ENCODE measurements around the gene SMC5. TPM values are rescaled to one million over a fixed set of nuclear protein-coding genes. Genes with fewer than 3 reads are reported as not detected.

SMC5 gene
- total and polyA plus RNA-seq, 2 of the 13 experiments (the other 11 are each of a cell fraction or from before 2014, with no cell fraction given): 7.2 to 26.7 TPM

DNA sequence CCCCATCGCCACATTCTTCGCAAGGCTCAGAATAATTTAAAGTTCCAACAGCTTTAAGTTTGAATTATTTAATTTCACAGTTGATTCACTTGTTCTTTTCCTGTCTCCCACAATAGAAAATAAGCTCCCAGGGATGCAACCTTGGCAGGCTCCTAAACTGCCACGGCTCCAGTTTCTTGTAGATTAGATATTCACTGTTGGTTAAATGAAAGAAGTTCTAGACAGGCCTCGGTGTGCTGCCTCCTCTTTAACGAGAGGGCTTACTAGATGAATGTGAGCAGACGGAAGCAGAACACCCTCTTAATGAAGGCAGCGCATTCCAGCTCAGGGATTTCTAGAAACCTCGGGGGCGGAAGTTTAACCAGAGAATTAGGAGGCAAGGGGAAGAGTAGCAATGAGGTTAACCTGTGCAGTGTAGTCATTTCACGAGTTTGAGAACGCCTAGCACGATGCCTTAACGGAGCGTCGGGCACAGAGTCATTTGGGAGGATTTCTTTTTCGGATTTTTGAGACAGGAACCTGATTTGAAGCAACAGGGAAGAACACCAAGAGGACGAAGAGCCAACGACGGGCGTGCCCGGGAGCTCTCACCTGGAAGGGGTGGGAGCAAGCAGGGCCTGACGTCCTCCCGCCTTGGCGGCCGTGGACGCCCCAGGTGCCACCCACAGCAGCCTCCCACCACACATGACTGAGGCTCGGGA is 637 bp upstream of the SMC5 start (continued):
- TF ChIP-seq, protein P1, sequence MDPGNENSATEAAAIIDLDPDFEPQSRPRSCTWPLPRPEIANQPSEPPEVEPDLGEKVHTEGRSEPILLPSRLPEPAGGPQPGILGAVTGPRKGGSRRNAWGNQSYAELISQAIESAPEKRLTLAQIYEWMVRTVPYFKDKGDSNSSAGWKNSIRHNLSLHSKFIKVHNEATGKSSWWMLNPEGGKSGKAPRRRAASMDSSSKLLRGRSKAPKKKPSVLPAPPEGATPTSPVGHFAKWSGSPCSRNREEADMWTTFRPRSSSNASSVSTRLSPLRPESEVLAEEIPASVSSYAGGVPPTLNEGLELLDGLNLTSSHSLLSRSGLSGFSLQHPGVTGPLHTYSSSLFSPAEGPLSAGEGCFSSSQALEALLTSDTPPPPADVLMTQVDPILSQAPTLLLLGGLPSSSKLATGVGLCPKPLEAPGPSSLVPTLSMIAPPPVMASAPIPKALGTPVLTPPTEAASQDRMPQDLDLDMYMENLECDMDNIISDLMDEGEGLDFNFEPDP (CRISPR knock-in tag; conservative IDR thresholded peaks at IDR 0.05): 0 out of 2 replicates have a peak, but pooled peaks have one; percentile 38
- TF ChIP-seq TCF12 (IDR thresholded peaks at IDR 0.05): no peak
- TF ChIP-seq TCF12 (CRISPR knock-in tag; IDR thresholded peaks at IDR 0.05): no peak; the same call in 1 of the 2 replicates
- TF ChIP-seq KLF12 (CRISPR knock-in tag; IDR thresholded peaks at IDR 0.05; ENCODE audit: borderline replicate concordance): peak; percentile 53; the same call in 1 of the 2 replicates
- 0 out of 2 replicates have a peak, but pooled peaks have one; percentile 44 for TF ChIP-seq SRY (CRISPR knock-in tag; IDR thresholded peaks at IDR 0.05)
- TF ChIP-seq, protein P2, sequence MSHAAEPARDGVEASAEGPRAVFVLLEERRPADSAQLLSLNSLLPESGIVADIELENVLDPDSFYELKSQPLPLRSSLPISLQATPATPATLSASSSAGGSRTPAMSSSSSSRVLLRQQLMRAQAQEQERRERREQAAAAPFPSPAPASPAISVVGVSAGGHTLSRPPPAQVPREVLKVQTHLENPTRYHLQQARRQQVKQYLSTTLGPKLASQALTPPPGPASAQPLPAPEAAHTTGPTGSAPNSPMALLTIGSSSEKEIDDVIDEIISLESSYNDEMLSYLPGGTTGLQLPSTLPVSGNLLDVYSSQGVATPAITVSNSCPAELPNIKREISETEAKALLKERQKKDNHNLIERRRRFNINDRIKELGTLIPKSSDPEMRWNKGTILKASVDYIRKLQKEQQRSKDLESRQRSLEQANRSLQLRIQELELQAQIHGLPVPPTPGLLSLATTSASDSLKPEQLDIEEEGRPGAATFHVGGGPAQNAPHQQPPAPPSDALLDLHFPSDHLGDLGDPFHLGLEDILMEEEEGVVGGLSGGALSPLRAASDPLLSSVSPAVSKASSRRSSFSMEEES (CRISPR knock-in tag; IDR thresholded peaks at IDR 0.05): no peak
- TF ChIP-seq, protein P3, sequence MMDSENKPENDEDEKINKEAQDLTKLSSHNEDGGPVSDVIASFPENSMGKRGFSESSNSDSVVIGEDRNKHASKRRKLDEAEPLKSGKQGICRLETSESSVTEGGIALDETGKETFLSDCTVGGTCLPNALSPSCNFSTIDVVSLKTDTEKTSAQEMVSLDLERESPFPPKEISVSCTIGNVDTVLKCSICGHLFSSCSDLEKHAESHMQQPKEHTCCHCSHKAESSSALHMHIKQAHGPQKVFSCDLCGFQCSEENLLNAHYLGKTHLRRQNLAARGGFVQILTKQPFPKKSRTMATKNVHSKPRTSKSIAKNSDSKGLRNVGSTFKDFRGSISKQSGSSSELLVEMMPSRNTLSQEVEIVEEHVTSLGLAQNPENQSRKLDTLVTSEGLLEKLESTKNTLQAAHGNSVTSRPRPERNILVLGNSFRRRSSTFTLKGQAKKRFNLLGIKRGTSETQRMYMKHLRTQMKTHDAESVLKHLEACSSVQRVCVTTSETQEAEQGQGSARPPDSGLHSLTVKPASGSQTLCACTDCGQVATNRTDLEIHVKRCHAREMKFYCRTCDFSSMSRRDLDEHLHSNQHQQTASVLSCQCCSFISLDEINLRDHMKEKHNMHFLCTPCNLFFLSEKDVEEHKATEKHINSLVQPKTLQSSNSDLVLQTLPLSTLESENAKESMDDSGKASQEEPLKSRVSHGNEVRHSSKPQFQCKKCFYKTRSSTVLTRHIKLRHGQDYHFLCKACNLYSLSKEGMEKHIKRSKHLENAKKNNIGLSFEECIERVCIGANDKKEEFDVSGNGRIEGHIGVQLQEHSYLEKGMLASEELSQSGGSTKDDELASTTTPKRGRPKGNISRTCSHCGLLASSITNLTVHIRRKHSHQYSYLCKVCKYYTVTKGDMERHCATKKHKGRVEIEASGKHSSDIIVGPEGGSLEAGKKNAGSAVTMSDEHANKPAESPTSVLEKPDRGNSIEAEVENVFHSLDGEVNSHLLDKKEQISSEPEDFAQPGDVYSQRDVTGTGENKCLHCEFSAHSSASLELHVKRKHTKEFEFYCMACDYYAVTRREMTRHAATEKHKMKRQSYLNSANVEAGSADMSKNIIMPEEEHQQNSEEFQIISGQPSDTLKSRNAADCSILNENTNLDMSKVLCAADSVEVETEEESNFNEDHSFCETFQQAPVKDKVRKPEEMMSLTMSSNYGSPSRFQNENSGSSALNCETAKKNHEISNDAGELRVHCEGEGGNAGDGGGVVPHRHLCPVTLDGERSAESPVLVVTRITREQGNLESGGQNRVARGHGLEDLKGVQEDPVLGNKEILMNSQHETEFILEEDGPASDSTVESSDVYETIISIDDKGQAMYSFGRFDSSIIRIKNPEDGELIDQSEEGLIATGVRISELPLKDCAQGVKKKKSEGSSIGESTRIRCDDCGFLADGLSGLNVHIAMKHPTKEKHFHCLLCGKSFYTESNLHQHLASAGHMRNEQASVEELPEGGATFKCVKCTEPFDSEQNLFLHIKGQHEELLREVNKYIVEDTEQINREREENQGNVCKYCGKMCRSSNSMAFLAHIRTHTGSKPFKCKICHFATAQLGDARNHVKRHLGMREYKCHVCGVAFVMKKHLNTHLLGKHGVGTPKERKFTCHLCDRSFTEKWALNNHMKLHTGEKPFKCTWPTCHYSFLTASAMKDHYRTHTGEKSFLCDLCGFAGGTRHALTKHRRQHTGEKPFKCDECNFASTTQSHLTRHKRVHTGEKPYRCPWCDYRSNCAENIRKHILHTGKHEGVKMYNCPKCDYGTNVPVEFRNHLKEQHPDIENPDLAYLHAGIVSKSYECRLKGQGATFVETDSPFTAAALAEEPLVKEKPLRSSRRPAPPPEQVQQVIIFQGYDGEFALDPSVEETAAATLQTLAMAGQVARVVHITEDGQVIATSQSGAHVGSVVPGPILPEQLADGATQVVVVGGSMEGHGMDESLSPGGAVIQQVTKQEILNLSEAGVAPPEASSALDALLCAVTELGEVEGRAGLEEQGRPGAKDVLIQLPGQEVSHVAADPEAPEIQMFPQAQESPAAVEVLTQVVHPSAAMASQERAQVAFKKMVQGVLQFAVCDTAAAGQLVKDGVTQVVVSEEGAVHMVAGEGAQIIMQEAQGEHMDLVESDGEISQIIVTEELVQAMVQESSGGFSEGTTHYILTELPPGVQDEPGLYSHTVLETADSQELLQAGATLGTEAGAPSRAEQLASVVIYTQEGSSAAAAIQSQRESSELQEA (CRISPR knock-in tag; IDR thresholded peaks at IDR 0.05; ENCODE audit: not compliant biosample characterization): no peak
- TF ChIP-seq, protein P4, sequence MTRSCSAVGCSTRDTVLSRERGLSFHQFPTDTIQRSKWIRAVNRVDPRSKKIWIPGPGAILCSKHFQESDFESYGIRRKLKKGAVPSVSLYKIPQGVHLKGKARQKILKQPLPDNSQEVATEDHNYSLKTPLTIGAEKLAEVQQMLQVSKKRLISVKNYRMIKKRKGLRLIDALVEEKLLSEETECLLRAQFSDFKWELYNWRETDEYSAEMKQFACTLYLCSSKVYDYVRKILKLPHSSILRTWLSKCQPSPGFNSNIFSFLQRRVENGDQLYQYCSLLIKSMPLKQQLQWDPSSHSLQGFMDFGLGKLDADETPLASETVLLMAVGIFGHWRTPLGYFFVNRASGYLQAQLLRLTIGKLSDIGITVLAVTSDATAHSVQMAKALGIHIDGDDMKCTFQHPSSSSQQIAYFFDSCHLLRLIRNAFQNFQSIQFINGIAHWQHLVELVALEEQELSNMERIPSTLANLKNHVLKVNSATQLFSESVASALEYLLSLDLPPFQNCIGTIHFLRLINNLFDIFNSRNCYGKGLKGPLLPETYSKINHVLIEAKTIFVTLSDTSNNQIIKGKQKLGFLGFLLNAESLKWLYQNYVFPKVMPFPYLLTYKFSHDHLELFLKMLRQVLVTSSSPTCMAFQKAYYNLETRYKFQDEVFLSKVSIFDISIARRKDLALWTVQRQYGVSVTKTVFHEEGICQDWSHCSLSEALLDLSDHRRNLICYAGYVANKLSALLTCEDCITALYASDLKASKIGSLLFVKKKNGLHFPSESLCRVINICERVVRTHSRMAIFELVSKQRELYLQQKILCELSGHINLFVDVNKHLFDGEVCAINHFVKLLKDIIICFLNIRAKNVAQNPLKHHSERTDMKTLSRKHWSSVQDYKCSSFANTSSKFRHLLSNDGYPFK (CRISPR knock-in tag; IDR thresholded peaks at IDR 0.05; ENCODE audit: borderline replicate concordance): 0 out of 2 replicates have a peak, but pooled peaks have one; percentile 9
- TF ChIP-seq, protein P5, sequence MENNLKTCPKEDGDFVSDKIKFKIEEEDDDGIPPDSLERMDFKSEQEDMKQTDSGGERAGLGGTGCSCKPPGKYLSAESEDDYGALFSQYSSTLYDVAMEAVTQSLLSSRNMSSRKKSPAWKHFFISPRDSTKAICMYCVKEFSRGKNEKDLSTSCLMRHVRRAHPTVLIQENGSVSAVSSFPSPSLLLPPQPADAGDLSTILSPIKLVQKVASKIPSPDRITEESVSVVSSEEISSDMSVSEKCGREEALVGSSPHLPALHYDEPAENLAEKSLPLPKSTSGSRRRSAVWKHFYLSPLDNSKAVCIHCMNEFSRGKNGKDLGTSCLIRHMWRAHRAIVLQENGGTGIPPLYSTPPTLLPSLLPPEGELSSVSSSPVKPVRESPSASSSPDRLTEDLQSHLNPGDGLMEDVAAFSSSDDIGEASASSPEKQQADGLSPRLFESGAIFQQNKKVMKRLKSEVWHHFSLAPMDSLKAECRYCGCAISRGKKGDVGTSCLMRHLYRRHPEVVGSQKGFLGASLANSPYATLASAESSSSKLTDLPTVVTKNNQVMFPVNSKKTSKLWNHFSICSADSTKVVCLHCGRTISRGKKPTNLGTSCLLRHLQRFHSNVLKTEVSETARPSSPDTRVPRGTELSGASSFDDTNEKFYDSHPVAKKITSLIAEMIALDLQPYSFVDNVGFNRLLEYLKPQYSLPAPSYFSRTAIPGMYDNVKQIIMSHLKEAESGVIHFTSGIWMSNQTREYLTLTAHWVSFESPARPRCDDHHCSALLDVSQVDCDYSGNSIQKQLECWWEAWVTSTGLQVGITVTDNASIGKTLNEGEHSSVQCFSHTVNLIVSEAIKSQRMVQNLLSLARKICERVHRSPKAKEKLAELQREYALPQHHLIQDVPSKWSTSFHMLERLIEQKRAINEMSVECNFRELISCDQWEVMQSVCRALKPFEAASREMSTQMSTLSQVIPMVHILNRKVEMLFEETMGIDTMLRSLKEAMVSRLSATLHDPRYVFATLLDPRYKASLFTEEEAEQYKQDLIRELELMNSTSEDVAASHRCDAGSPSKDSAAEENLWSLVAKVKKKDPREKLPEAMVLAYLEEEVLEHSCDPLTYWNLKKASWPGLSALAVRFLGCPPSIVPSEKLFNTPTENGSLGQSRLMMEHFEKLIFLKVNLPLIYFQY (CRISPR knock-in tag; IDR thresholded peaks at IDR 0.05; ENCODE audit: borderline replicate concordance): no peak

Data from HepG2 (cell line).